Neural crest cell (in vitro differentiated cells): Measurements from ENCODE around the gene ACAD8. TPM values are rescaled to one million over a fixed set of nuclear protein-coding genes. Genes with fewer than 3 reads are reported as not detected.

Experiments used
- DNase-seq: peaks from one replicate; pipeline ENCODE4 v3.0.0; 2021; ENCODE audit warnings: low read depth, mixed read lengths, low spot score
- H3K27ac Mint-ChIP-seq: one replicate; pipeline ENCODE4 v1.8.0; 2021; ENCODE audit warnings: mild to moderate bottlenecking, mixed read lengths; ENCODE audit not compliant: unreplicated experiment
- H3K27me3 Mint-ChIP-seq: 2 replicates; pipeline ENCODE4 v1.8.0; 2021; ENCODE audit warnings: low read depth, mild to moderate bottlenecking, mixed read lengths
- H3K36me3 Mint-ChIP-seq: 2 replicates; pipeline ENCODE4 v1.8.0; 2021; ENCODE audit warnings: low read depth, mild to moderate bottlenecking, mixed read lengths
- H3K4me1 Mint-ChIP-seq: 2 replicates; pipeline ENCODE4 v1.8.0; 2021; ENCODE audit warnings: mixed read lengths
- H3K4me3 Mint-ChIP-seq: one replicate; pipeline ENCODE4 v1.8.0; 2021; ENCODE audit warnings: mild to moderate bottlenecking, mixed read lengths
- H3K9me3 Mint-ChIP-seq: 2 replicates; pipeline ENCODE4 v1.8.0; 2021; ENCODE audit warnings: mixed read lengths
- CTCF ChIP-seq: fragments of 200-600 bp; sonication (generic); conservative IDR thresholded peaks from 2 replicates; pipeline ENCODE4 v1.5.0; 2021; ENCODE audit warnings: antibody characterized with exemption, mild to moderate bottlenecking
- long read RNA-seq: library from polyadenylated mRNA; unstranded; transcript quantifications from one replicate; pipeline ENCODE4 v2.0.0, GENCODE V29; 2020
- total RNA-seq: library from RNA; stranded (reverse); gene quantifications from 2 replicates; pipeline ENCODE4 v1.2.1, GENCODE V29; 2021

The ACAD8 gene
- total RNA-seq, result 28.5 and 28.7 TPM in 2 replicates
- long read RNA-seq, transcript ACAD8-201 (11 exons, 2,249 nt), result major isoform, 91 of 151 reads
- long read RNA-seq, partial matches to known transcripts, result 8 of 151 reads
- long read RNA-seq, other reads (novel, unspliced or antisense), result 48 of 151 reads

- H3K4me3 Mint-ChIP-seq, result peak within 1 kb of the TSS; percentile 95
- H3K4me1 Mint-ChIP-seq, result peaks cover 30% of the 10 kb centered on the region
- TF ChIP-seq CTCF, result peak; percentile 19
- H3K27ac Mint-ChIP-seq, result peak within 1 kb of the TSS; percentile 91
- peak; percentile 90 for DNase-seq
- no peaks in the 10 kb centered on the region for H3K36me3 Mint-ChIP-seq
- no peaks in the 10 kb centered on the region for H3K9me3 Mint-ChIP-seq
- no peaks in the 10 kb centered on the region for H3K27me3 Mint-ChIP-seq
Measured at GRCh38 chr11:134253188-134253993, at the start of gene ACAD8, which contains the start of gene THYN1. ACAD8 (plus strand) TSS chr11:134253568; CDS start chr11:134253601, 33 bp downstream. THYN1 (minus strand) TSS chr11:134253352; CDS start chr11:134252882, 470 bp downstream.

GRCh38 chr11:134205729-134206128 lies 47.6 kb upstream of the ACAD8 start:
- Mint-ChIP-seq H3K4me3 (no peak overlapping the region), H3K27ac (no peak overlapping the region), H3K4me1 (peaks cover 7% of the 10 kb centered on the region), H3K27me3 (no peaks in the 10 kb centered on the region), H3K9me3 (no peaks in the 10 kb centered on the region), H3K36me3 (peaks cover 18% of the 10 kb centered on the region)
- no peak for TF ChIP-seq CTCF
- no peak for DNase-seq

GRCh38 chr11:134206185-134206584 lies 47.2 kb upstream of the ACAD8 start:
- Mint-ChIP-seq H3K36me3 (peaks cover 18% of the 10 kb centered on the region), H3K27ac (no peak overlapping the region), H3K27me3 (no peaks in the 10 kb centered on the region), H3K4me3 (no peak overlapping the region), H3K4me1 (peaks cover 9% of the 10 kb centered on the region), H3K9me3 (no peaks in the 10 kb centered on the region)
- no peak for DNase-seq
- TF ChIP-seq CTCF, result no peak

- DNase-seq, result peak; percentile 57
- Mint-ChIP-seq H3K4me1 (peaks cover 9% of the 10 kb centered on the region), H3K27ac (no peak overlapping the region), H3K4me3 (no peak overlapping the region), H3K27me3 (no peaks in the 10 kb centered on the region), H3K9me3 (no peaks in the 10 kb centered on the region), H3K36me3 (peaks cover 13% of the 10 kb centered on the region)
- TF ChIP-seq CTCF, result peak; percentile 83
Measured at GRCh38 chr11:134207538-134208239, 45.7 kb upstream of the ACAD8 start.

GRCh38 chr11:134215836-134216235 lies 37.5 kb upstream of the ACAD8 start:
- H3K27me3 Mint-ChIP-seq, result no peaks in the 10 kb centered on the region
- H3K4me3 Mint-ChIP-seq, result no peak overlapping the region
- no peak for DNase-seq

More at GRCh38 chr11:134215836-134216235, 37.5 kb upstream of the ACAD8 start:
- Mint-ChIP-seq H3K36me3 (peaks cover 10% of the 10 kb centered on the region), H3K4me1 (peaks cover under 1% of the 10 kb centered on the region), H3K9me3 (no peaks in the 10 kb centered on the region), H3K27ac (no peak overlapping the region)
- no peak for TF ChIP-seq CTCF
